LoVo (cell line): ENCODE data around the gene FBXL19.

Experiments
- DNase-seq: peaks from one replicate; pipeline ENCODE4 v3.0.0-alpha.2; 2016; ENCODE audit warnings: low spot score

FBXL19 gene

GRCh38 chr16:30989469-30990047 lies 66.2 kb downstream of the FBXL19 start:
- no peak for DNase-seq

GRCh38 chr16:30990105-30990504 lies 66.7 kb downstream of the FBXL19 start:
- DNase-seq, result no peak

GRCh38 chr16:30991052-30991451 lies 67.7 kb downstream of the FBXL19 start:
- no peak for DNase-seq

GRCh38 chr16:30992276-30992780 lies 69.0 kb downstream of the FBXL19 start:
- no peak for DNase-seq

- no peak for DNase-seq
These were observed 69.8 kb downstream of the FBXL19 start for GRCh38 chr16:30992931-30993816.

GRCh38 chr16:30995927-30996323 lies 72.6 kb downstream of the FBXL19 start:
- no peak for DNase-seq

GRCh38 chr16:30996324-30996984 lies 73.1 kb downstream of the FBXL19 start:
- DNase-seq, result peak; percentile 46

GRCh38 chr16:30996985-30997724 lies 73.8 kb downstream of the FBXL19 start:
- DNase-seq, result peak; percentile 82

- DNase-seq, result no peak
These were observed 74.6 kb downstream of the FBXL19 start for GRCh38 chr16:30997725-30998711.
